Astrocyte of the spinal cord (primary cell): Measurements from ENCODE around the gene RNASE8.

Experiments
- DNase-seq: peaks from one replicate; pipeline ENCODE4 v3.0.0; 2011; ENCODE audit warnings: low read depth, low spot score
- H3K4me3 ChIP-seq: 2 replicates; pipeline ENCODE4 v1.5.1; 2011; ENCODE audit warnings: low read depth, mild to moderate bottlenecking, low read length, moderate library complexity
- in situ Hi-C: cut with HindIII; loops from 2 replicates; pipeline ENCODE4 v1.10.0; 2017; ENCODE audit warnings: low sequenced_read_pairs
- TF ChIP-seq, protein P1 (sequence below): IDR thresholded peaks from 2 replicates; pipeline ENCODE4 v1.5.1; 2012; ENCODE audit warnings: low read depth, mild to moderate bottlenecking, low read length, inconsistent platforms

The RNASE8 gene

DNA sequence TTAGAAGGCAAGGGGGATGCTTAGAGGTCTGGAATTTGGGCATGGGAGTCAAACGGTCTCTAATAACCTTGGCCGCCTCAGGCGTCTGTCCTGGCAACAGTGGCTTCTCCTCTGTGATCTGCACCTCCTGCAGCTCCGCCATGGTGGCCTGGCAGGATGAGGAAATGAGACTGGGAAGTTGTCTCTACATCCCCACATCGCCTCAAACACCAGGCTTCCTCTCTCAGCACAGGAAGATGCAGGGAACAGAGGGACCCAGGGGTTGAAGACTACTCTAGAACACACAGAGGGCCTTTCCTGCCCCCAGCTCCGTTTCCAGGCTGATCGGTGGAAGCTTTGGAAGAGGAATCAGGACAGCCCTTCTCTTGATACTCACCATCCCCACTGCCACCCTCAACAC, 34.4 kb upstream of the RNASE8 start:
- no peak overlapping the region for H3K4me3 ChIP-seq
- in situ Hi-C loops = no loop called here
- TF ChIP-seq, protein P1, sequence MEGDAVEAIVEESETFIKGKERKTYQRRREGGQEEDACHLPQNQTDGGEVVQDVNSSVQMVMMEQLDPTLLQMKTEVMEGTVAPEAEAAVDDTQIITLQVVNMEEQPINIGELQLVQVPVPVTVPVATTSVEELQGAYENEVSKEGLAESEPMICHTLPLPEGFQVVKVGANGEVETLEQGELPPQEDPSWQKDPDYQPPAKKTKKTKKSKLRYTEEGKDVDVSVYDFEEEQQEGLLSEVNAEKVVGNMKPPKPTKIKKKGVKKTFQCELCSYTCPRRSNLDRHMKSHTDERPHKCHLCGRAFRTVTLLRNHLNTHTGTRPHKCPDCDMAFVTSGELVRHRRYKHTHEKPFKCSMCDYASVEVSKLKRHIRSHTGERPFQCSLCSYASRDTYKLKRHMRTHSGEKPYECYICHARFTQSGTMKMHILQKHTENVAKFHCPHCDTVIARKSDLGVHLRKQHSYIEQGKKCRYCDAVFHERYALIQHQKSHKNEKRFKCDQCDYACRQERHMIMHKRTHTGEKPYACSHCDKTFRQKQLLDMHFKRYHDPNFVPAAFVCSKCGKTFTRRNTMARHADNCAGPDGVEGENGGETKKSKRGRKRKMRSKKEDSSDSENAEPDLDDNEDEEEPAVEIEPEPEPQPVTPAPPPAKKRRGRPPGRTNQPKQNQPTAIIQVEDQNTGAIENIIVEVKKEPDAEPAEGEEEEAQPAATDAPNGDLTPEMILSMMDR = no peak
- no peak for DNase-seq

DNA sequence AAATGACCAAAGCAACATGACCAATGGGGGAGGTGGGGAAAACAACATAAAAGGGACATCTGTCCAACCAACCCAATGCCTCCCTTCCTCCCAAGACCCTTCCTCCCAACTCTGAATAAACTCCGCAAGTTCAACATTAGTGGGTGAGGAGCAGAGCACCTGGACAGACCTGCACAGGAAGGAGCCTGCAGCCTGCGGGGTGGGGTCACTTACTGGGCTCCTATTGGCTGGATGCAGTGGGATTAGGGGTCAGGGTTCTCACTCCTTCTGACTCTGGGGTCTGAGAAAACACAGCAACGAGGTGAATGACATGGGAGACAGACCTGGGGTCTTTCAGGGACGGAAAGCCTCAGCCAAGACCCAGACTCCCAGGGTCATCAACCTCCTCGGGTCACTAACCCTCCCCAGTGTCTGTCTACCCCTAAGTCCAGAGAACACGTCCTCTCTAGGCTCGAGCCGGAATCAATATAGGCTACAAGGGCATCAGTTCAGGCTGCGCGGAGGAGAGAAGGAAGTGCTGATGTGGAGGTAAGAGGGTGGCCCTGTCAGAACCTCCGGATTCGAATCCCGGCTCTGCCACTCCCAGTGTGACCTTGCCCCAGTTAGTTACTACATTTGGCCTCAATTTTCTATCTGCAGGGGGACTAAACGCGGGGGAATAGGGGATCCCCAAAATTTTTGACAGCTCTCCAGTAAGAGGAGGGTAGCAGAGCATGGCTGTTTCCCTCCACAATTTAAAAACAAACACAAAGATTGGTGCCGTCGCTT, 33.6 kb upstream of the RNASE8 start:
- no peak for DNase-seq
- in situ Hi-C loops = no loop called here
- TF ChIP-seq, protein P1 = no peak
- peak overlapping the region; percentile 42 for H3K4me3 ChIP-seq

DNA sequence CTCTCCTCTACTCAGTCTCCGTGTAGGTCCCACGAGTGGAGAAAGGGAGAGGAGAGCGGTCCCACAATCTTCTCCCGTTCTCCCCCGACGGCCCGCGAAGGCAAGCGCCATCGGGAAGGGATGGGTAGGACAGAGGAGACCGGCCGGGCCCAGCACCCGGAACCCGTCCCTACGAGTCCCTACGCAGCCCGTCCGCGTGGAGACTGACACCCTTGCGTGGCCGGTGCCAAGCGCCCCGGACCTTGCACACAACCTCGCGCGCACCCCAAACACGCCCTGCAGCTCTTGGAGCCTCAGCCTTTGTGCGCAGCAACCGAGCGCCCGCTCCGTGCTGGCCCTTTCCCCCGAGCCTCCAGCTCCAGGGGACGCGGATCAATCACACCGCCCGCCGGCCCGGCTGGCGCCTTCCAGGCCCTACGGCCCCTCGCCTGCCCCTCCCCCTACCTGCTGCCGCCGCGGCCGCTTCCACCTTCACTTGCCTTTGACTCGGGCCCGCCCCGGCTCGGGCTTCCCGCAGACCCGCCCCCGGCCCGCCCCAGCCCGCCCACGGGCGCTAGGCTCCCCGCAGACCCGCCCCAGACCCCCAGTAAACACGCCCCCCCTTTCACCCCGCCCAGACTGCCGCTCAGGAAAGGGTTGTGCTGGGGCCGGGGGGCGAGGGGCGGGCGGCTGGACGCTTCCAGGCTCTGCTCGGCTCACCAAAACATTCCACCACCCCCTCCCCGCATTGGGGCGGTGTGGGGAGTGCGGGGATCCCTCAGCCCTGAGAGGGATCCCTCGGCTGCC, 32.8 kb upstream of the RNASE8 start, which contains the start of gene NDRG2:
NDRG2 (minus strand) TSS at position 477 of the 786 bp plus-strand sequence. CDS start 1,746 bp downstream, outside the sequence.
- peak within 1 kb of the TSS; percentile 42 for H3K4me3 ChIP-seq
- TF ChIP-seq, protein P1 = no peak
- no peak for DNase-seq
- in situ Hi-C loops = no loop called here

GRCh38 chr14:21025371-21026273, 32.0 kb upstream of the RNASE8 start:
- DNase-seq = no peak
- peak overlapping the region; percentile 42 for H3K4me3 ChIP-seq
- TF ChIP-seq, protein P1 = no peak
- in situ Hi-C loops = no loop called here

DNA sequence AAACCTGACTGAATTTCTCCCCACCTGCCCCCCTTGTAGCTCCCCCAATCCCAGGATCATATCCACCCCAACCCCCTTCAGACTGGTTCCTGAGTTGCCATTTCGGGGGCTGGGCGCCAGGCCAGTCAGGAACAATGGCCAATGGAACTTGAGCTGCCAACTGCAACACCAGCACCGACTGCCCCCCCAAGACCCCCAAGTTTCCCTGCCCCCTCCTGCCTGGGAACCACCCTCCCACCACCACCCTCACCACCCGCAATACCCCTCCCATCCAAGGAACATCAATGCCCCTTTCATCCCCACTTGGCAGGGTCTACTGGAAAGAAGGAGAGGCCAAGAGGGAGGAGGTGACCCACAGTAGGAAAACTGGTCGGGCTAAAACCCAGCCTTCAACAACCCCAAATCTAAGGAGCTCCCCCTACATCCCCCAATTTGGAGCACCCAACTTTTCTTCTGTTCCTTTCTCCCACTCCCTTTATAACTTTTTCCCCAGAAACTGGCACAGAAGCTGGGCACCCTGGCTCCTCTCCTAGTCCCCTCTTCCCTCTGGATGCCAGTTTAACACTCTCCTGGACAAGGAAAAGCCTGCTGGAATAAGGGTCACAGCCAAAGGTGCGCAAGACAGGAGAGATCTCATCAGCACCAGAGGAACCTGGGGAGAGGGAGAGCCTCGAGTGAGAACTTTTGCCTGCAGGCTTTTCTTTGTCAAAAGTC, 31.2 kb upstream of the RNASE8 start:
- TF ChIP-seq, protein P1 = no peak
- no peak for DNase-seq
- no peak overlapping the region for H3K4me3 ChIP-seq
- in situ Hi-C loops = no loop called here
